ENCODE data around the gene MAP3K8. TPM values are rescaled to one million over a fixed set of nuclear protein-coding genes. Genes with fewer than 3 reads are reported as not detected.

The MAP3K8 gene
- total and polyA plus RNA-seq, 9 of the 15 experiments (the other 6 are each of a cell fraction or from before 2014, with no cell fraction given): 6.9 to 23.6 (median 13.6) TPM

- TF ChIP-seq ZNF695 (CRISPR knock-in tag; IDR thresholded peaks at IDR 0.05) (no peak), MAZ (CRISPR knock-in tag; conservative IDR thresholded peaks at IDR 0.05 in 1 of 2, IDR thresholded peaks at IDR 0.05 in 1 of 2) (peak in 1 of 2 experiments; percentile 64; a peak in 2 of 4 replicates), WHSC1 (IDR thresholded peaks at IDR 0.05; ENCODE audit: low read length) (no peak), NCOA1 (IDR thresholded peaks at IDR 0.05; ENCODE audit: low read depth) (no peak), ZNF316 (IDR thresholded peaks at IDR 0.05) (no peak), HNRNPLL (IDR thresholded peaks at IDR 0.05; ENCODE audit: low read depth, low read length, poor library complexity, severe bottlenecking) (no peak), CHD4 (IDR thresholded peaks at IDR 0.05; ENCODE audit: insufficient read depth, insufficient replicate concordance, low read depth, low read length, poor library complexity, severe bottlenecking) (no peak), CHD2 (IDR thresholded peaks at IDR 0.05; ENCODE audit: low read depth, low read length) (no peak), ZNF217 (CRISPR knock-in tag; IDR thresholded peaks at IDR 0.05) (no peak), NUFIP1 (IDR thresholded peaks at IDR 0.05; ENCODE audit: partially characterized antibody) (no peak)
- TF ChIP-seq, protein P1, sequence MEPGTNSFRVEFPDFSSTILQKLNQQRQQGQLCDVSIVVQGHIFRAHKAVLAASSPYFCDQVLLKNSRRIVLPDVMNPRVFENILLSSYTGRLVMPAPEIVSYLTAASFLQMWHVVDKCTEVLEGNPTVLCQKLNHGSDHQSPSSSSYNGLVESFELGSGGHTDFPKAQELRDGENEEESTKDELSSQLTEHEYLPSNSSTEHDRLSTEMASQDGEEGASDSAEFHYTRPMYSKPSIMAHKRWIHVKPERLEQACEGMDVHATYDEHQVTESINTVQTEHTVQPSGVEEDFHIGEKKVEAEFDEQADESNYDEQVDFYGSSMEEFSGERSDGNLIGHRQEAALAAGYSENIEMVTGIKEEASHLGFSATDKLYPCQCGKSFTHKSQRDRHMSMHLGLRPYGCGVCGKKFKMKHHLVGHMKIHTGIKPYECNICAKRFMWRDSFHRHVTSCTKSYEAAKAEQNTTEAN (CRISPR knock-in tag; IDR thresholded peaks at IDR 0.05): no peak
- TF ChIP-seq, protein P2, sequence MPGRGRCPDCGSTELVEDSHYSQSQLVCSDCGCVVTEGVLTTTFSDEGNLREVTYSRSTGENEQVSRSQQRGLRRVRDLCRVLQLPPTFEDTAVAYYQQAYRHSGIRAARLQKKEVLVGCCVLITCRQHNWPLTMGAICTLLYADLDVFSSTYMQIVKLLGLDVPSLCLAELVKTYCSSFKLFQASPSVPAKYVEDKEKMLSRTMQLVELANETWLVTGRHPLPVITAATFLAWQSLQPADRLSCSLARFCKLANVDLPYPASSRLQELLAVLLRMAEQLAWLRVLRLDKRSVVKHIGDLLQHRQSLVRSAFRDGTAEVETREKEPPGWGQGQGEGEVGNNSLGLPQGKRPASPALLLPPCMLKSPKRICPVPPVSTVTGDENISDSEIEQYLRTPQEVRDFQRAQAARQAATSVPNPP (IDR thresholded peaks at IDR 0.05; ENCODE audit: borderline replicate concordance, insufficient read depth, insufficient read length): no peak
- TF ChIP-seq, protein P3, sequence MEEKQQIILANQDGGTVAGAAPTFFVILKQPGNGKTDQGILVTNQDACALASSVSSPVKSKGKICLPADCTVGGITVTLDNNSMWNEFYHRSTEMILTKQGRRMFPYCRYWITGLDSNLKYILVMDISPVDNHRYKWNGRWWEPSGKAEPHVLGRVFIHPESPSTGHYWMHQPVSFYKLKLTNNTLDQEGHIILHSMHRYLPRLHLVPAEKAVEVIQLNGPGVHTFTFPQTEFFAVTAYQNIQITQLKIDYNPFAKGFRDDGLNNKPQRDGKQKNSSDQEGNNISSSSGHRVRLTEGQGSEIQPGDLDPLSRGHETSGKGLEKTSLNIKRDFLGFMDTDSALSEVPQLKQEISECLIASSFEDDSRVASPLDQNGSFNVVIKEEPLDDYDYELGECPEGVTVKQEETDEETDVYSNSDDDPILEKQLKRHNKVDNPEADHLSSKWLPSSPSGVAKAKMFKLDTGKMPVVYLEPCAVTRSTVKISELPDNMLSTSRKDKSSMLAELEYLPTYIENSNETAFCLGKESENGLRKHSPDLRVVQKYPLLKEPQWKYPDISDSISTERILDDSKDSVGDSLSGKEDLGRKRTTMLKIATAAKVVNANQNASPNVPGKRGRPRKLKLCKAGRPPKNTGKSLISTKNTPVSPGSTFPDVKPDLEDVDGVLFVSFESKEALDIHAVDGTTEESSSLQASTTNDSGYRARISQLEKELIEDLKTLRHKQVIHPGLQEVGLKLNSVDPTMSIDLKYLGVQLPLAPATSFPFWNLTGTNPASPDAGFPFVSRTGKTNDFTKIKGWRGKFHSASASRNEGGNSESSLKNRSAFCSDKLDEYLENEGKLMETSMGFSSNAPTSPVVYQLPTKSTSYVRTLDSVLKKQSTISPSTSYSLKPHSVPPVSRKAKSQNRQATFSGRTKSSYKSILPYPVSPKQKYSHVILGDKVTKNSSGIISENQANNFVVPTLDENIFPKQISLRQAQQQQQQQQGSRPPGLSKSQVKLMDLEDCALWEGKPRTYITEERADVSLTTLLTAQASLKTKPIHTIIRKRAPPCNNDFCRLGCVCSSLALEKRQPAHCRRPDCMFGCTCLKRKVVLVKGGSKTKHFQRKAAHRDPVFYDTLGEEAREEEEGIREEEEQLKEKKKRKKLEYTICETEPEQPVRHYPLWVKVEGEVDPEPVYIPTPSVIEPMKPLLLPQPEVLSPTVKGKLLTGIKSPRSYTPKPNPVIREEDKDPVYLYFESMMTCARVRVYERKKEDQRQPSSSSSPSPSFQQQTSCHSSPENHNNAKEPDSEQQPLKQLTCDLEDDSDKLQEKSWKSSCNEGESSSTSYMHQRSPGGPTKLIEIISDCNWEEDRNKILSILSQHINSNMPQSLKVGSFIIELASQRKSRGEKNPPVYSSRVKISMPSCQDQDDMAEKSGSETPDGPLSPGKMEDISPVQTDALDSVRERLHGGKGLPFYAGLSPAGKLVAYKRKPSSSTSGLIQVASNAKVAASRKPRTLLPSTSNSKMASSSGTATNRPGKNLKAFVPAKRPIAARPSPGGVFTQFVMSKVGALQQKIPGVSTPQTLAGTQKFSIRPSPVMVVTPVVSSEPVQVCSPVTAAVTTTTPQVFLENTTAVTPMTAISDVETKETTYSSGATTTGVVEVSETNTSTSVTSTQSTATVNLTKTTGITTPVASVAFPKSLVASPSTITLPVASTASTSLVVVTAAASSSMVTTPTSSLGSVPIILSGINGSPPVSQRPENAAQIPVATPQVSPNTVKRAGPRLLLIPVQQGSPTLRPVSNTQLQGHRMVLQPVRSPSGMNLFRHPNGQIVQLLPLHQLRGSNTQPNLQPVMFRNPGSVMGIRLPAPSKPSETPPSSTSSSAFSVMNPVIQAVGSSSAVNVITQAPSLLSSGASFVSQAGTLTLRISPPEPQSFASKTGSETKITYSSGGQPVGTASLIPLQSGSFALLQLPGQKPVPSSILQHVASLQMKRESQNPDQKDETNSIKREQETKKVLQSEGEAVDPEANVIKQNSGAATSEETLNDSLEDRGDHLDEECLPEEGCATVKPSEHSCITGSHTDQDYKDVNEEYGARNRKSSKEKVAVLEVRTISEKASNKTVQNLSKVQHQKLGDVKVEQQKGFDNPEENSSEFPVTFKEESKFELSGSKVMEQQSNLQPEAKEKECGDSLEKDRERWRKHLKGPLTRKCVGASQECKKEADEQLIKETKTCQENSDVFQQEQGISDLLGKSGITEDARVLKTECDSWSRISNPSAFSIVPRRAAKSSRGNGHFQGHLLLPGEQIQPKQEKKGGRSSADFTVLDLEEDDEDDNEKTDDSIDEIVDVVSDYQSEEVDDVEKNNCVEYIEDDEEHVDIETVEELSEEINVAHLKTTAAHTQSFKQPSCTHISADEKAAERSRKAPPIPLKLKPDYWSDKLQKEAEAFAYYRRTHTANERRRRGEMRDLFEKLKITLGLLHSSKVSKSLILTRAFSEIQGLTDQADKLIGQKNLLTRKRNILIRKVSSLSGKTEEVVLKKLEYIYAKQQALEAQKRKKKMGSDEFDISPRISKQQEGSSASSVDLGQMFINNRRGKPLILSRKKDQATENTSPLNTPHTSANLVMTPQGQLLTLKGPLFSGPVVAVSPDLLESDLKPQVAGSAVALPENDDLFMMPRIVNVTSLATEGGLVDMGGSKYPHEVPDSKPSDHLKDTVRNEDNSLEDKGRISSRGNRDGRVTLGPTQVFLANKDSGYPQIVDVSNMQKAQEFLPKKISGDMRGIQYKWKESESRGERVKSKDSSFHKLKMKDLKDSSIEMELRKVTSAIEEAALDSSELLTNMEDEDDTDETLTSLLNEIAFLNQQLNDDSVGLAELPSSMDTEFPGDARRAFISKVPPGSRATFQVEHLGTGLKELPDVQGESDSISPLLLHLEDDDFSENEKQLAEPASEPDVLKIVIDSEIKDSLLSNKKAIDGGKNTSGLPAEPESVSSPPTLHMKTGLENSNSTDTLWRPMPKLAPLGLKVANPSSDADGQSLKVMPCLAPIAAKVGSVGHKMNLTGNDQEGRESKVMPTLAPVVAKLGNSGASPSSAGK (IDR thresholded peaks at IDR 0.05): no peak
Observed at GRCh38 chr10:30493609-30494530, 59.9 kb downstream of the MAP3K8 start (continued).
